ENCODE measurements around the gene PLAU. TPM values are rescaled to one million over a fixed set of nuclear protein-coding genes. Genes with fewer than 3 reads are reported as not detected.

The PLAU gene
- total and polyA plus RNA-seq, 9 of the 15 experiments (the other 6 are each of a cell fraction or from before 2014, with no cell fraction given) = 2.1 to 16.9 (median 3.3) TPM

DNA sequence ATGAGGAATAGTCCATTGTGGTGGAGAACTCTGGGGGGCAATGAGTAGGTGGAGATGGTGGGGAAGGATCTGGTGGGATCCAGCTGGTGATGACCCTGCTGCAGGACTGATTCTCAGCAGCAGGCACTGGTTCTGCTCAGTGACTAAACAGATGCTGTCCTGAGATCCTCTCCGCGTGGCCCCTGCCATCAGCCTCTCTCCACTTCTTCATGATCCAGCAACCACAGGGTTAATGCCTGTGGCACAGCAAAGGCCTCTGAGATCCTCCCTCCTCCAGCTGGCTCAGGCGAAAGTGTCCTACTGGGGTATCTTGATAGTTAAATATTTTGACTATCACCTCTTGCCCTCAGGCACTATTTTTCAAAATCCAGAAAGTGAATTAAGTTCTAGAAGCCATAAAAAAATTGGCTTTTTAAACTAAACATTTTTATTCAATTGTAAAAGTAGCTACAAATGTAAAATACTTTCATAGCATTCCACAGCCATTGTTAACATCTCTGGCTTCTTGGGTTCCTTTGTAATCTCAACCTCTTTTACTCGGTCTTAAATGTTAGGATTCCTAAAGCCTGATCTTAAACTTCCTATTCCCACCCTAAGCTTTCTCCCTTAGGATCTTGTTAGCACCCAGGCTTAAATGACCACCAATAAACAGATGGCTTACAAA is 13.1 kb downstream of the PLAU start:
- DNase-seq (ENCODE audit: extremely low read depth in 1 of 4, low spot score in 3 of 4) (peak in 2 of 4 experiments; percentile 46 to 58), FAIRE-seq (peak; percentile 19), ATAC-seq (peak; percentile 17; the same call in 1 of the 3 replicates)
- WGBS (ENCODE audit: insufficient coverage, low coverage, missing lambda C conversion rate) = 13% methylated on average over 4 of the region's 4 CpGs
- intact Hi-C loops (cut with micrococcal nuclease) (no loop called here), in situ Hi-C loops (cut with MboI) (no loop called here)
- Histone ChIP-seq H2AFZ (ENCODE audit: low read depth, low read length) (no peak overlapping the region), H4K20me1 (replicated peaks; ENCODE audit: control insufficient read depth, insufficient read depth, low read length) (no peaks in the 10 kb centered on the region), H3K4me1 (replicated peaks in 1 of 2; ENCODE audit: control insufficient read depth in 2 of 2, insufficient read depth in 2 of 2, low read length in 2 of 2) (peaks cover 16 to 19% of the 10 kb centered on the region in 2 experiments), H3K9me3 (replicated peaks; ENCODE audit: control insufficient read depth, insufficient read depth, low read depth, low read length) (no peaks in the 10 kb centered on the region; the same call in 1 of the 2 replicates), H3K9ac (ENCODE audit: insufficient read depth in 1 of 2, low read depth in 2 of 2, low read length in 2 of 2) (peak overlapping the region in 1 of 2 experiments; percentile 32; a peak in 1 of 4 replicates), H3K27ac (ENCODE audit: extremely low read depth, low read depth, low read length) (no peak overlapping the region), H3K4me2 (ENCODE audit: insufficient read depth, low read length) (no peak overlapping the region), H3K27me3 (ENCODE audit: control insufficient read depth in 2 of 2, insufficient read depth in 2 of 2, low read length in 2 of 2) (no peaks in the 10 kb centered on the region), H3K9me1 (ENCODE audit: control insufficient read depth, insufficient read depth, low read length) (no peaks in the 10 kb centered on the region), H3K36me3 (ENCODE audit: control insufficient read depth, insufficient read depth, low read length) (no peaks in the 10 kb centered on the region), H3K79me2 (ENCODE audit: control insufficient read depth, insufficient read depth, low read length) (no peaks in the 10 kb centered on the region), H3K4me3 (no peak overlapping the region)
- ChIA-PET CTCF (ENCODE audit: low intra/inter-chr PET ratio) (no interaction called here), POLR2A (interaction anchor here (0.6 to 1.5 kb wide), 5 partner anchors 16 to 114 kb away, joined by 3 to 5 read pairs (median 3); no protein-coding TSS in a partner anchor)
- BruUV-seq (replicated peaks) = no TSS peak
- TF ChIP-seq ZNF3 (CRISPR knock-in tag; IDR thresholded peaks at IDR 0.05) = no peak
- peak; percentile 95 for TF ChIP-seq PRDM10 (IDR thresholded peaks at IDR 0.05; ENCODE audit: partially characterized antibody)
- no peak for TF ChIP-seq TARDBP (IDR thresholded peaks at IDR 0.05)
- no peak for TF ChIP-seq ETV5 (CRISPR knock-in tag; IDR thresholded peaks at IDR 0.05; ENCODE audit: low read depth)
- no peak for TF ChIP-seq MLX (CRISPR knock-in tag; conservative IDR thresholded peaks at IDR 0.05)
- no peak for TF ChIP-seq RNF2 (IDR thresholded peaks at IDR 0.05)
- no peak for TF ChIP-seq KLF6 (CRISPR knock-in tag; IDR thresholded peaks at IDR 0.05; ENCODE audit: borderline replicate concordance)
- TF ChIP-seq, protein P1, sequence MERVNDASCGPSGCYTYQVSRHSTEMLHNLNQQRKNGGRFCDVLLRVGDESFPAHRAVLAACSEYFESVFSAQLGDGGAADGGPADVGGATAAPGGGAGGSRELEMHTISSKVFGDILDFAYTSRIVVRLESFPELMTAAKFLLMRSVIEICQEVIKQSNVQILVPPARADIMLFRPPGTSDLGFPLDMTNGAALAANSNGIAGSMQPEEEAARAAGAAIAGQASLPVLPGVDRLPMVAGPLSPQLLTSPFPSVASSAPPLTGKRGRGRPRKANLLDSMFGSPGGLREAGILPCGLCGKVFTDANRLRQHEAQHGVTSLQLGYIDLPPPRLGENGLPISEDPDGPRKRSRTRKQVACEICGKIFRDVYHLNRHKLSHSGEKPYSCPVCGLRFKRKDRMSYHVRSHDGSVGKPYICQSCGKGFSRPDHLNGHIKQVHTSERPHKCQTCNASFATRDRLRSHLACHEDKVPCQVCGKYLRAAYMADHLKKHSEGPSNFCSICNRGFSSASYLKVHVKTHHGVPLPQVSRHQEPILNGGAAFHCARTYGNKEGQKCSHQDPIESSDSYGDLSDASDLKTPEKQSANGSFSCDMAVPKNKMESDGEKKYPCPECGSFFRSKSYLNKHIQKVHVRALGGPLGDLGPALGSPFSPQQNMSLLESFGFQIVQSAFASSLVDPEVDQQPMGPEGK (CRISPR knock-in tag; IDR thresholded peaks at IDR 0.05; ENCODE audit: borderline replicate concordance) = no peak
- TF ChIP-seq ATF7 (IDR thresholded peaks at IDR 0.05) = peak; percentile 29; the same call in 1 of the 2 replicates
- TF ChIP-seq PHTF2 (CRISPR knock-in tag; IDR thresholded peaks at IDR 0.05) = no peak
- no peak for TF ChIP-seq U2AF2 (optimal IDR thresholded peaks at IDR 0.05; ENCODE audit: low read depth, low read length)
- no peak for TF ChIP-seq ZNF695 (CRISPR knock-in tag; IDR thresholded peaks at IDR 0.05)
- TF ChIP-seq ZNF668 (CRISPR knock-in tag; IDR thresholded peaks at IDR 0.05) = no peak
- TF ChIP-seq HMBOX1 (IDR thresholded peaks at IDR 0.05) = no peak

Data from K562 (cell line).